Measurements from ENCODE around the gene MEGF9.
A peak's percentile ranks its signal among the peaks of the same experiment; 100 is the strongest.

Gene MEGF9

GRCh38 chr9:120701248-120701647, 13.0 kb downstream of the MEGF9 start:
- DNase-seq: no peak

GRCh38 chr9:120698766-120699165, 15.5 kb downstream of the MEGF9 start:
- DNase-seq: peak; percentile 82

- no peak for DNase-seq
These were observed 16.8 kb downstream of the MEGF9 start for GRCh38 chr9:120697448-120697847.

GRCh38 chr9:120696551-120697230, 17.6 kb downstream of the MEGF9 start:
- DNase-seq: no peak

- no peak for DNase-seq
These were observed 19.7 kb downstream of the MEGF9 start for GRCh38 chr9:120694559-120694958.

- DNase-seq: no peak
These were observed 20.6 kb downstream of the MEGF9 start for GRCh38 chr9:120693700-120694008.

GRCh38 chr9:120692901-120693699, 21.2 kb downstream of the MEGF9 start:
- DNase-seq: no peak

- no peak for DNase-seq
These were observed 23.9 kb downstream of the MEGF9 start for GRCh38 chr9:120690372-120690771.

- DNase-seq: peak; percentile 85
These were observed 24.4 kb downstream of the MEGF9 start for GRCh38 chr9:120689860-120690259.

- DNase-seq: no peak
These were observed 25.5 kb downstream of the MEGF9 start for GRCh38 chr9:120688758-120689157.

- DNase-seq: no peak
These were observed 31.1 kb downstream of the MEGF9 start for GRCh38 chr9:120683150-120683549.

- no peak for DNase-seq
These were observed 33.1 kb downstream of the MEGF9 start for GRCh38 chr9:120681121-120681520.

- no peak for DNase-seq
These were observed 33.7 kb downstream of the MEGF9 start for GRCh38 chr9:120680579-120680978.

- no peak for DNase-seq
These were observed 34.1 kb downstream of the MEGF9 start for GRCh38 chr9:120680161-120680560.

- DNase-seq: no peak
These were observed 36.3 kb downstream of the MEGF9 start for GRCh38 chr9:120677965-120678364.

GRCh38 chr9:120676767-120677402, 37.4 kb downstream of the MEGF9 start:
- no peak for DNase-seq

- no peak for DNase-seq
These were observed 45.9 kb downstream of the MEGF9 start for GRCh38 chr9:120668399-120668798.

GRCh38 chr9:120663950-120664349, 50.3 kb downstream of the MEGF9 start:
- DNase-seq: no peak

- DNase-seq: no peak
These were observed 50.9 kb downstream of the MEGF9 start for GRCh38 chr9:120663380-120663779.

- DNase-seq: no peak
These were observed 51.8 kb downstream of the MEGF9 start for GRCh38 chr9:120662513-120662912.

GRCh38 chr9:120659676-120660075, 54.6 kb downstream of the MEGF9 start:
- no peak for DNase-seq

GRCh38 chr9:120659209-120659608, 55.1 kb downstream of the MEGF9 start:
- no peak for DNase-seq

GRCh38 chr9:120655005-120655622, 59.2 kb downstream of the MEGF9 start:
- no peak for DNase-seq

- no peak for DNase-seq
These were observed 60.0 kb downstream of the MEGF9 start for GRCh38 chr9:120654272-120654671.

Measured in NCI-H1092 treated with DMSO at 0.1 percent for 48 hours (cell line).